Measurements from ENCODE around the gene TBL1X. TPM values are rescaled to one million over a fixed set of nuclear protein-coding genes. Genes with fewer than 3 reads are reported as not detected.

The TBL1X gene
- total and polyA plus RNA-seq, 12 donors, result 5.0 to 256 (median 28.1) TPM

DNA sequence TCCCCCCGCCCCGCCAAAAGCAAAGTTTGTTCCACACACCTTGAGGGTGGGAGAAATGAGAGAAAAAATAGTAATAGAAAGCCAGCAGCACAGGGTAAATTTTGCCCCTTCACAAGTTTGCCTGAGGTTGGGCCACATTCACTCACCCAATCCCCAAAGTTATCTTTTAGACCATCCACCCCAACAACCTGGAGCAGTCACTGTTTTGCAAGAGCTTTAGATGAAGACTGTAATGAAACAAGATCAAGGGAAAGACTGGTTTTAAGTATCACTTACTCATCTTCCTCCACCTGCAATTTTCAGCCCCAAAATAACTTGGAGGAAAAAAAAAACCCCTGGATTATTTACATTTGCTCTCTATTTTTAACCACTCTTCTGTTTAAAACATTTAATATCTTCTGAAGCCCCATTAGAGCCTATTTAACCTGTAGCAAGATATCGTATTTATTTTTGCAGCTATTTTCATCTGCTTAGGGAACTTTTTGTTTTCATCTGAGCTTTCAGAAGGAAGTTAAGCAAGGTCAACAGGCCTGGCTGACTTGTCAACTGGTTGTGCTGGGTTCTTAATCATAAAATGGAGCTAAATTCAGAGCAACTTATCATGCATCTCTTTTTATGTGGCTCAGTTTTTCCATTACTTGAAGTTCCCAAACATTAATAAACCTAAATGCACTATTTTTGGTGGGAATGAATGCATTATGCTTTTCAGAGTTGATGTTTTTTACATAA is 24.6 kb upstream of the TBL1X start:
- intact Hi-C loops (cut with DNase I), result no loop called here
- peak in 4 of 7 donors; percentile 22 to 55 (median 30) for DNase-seq
- no peaks in the 10 kb centered on the region for H3K9me3 ChIP-seq (replicated peaks in 1 of 3)
- TF ChIP-seq, protein P1, sequence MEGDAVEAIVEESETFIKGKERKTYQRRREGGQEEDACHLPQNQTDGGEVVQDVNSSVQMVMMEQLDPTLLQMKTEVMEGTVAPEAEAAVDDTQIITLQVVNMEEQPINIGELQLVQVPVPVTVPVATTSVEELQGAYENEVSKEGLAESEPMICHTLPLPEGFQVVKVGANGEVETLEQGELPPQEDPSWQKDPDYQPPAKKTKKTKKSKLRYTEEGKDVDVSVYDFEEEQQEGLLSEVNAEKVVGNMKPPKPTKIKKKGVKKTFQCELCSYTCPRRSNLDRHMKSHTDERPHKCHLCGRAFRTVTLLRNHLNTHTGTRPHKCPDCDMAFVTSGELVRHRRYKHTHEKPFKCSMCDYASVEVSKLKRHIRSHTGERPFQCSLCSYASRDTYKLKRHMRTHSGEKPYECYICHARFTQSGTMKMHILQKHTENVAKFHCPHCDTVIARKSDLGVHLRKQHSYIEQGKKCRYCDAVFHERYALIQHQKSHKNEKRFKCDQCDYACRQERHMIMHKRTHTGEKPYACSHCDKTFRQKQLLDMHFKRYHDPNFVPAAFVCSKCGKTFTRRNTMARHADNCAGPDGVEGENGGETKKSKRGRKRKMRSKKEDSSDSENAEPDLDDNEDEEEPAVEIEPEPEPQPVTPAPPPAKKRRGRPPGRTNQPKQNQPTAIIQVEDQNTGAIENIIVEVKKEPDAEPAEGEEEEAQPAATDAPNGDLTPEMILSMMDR (IDR thresholded peaks at IDR 0.05), result no peak
- TF ChIP-seq POLR2A (IDR thresholded peaks at IDR 0.05), result no peak
- peak overlapping the region in 3 of 5 donors; percentile 1 to 6 (median 6) for H3K27ac ChIP-seq
- H3K36me3 ChIP-seq (replicated peaks in 1 of 2), result no peaks in the 10 kb centered on the region
- WGBS, 4 donors, result 56 to 77% (median 67%) methylated on average over 3 of the region's 3 CpGs
- no peaks in the 10 kb centered on the region for H3K4me1 ChIP-seq (replicated peaks in 1 of 2)
- no peak overlapping the region for H3K4me3 ChIP-seq
- H3K27me3 ChIP-seq, result no peaks in the 10 kb centered on the region

DNA sequence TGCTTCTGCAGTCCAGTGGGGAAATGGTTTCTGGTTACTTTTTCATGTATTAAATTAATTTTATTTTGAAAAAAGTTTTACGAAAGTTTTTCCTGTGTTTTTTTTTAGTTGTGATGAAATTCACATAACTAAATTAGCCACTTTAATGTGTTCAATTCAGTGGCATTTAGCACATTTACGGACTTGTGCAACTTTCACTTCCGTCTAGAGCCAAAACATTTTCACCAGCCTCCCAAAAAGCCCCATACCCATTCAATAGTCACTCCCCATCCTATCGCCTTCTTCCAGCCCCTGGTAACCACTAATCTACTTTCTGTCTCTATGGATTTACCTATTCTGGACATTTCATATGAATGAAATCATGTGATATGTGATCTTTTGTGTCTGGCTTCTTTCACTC is 22.8 kb upstream of the TBL1X start:
- Histone ChIP-seq H3K4me1 (replicated peaks in 1 of 2) (no peaks in the 10 kb centered on the region), H3K4me3 (no peak overlapping the region), H3K36me3 (replicated peaks in 1 of 2) (no peaks in the 10 kb centered on the region), H3K9me3 (replicated peaks in 1 of 3) (no peaks in the 10 kb centered on the region), H3K27ac (no peak overlapping the region), H3K27me3 (no peaks in the 10 kb centered on the region)
- intact Hi-C loops (cut with DNase I), result no loop called here
- DNase-seq, result no peak
- WGBS, 4 donors, result 57 to 84% (median 64%) methylated on average over 4 of the region's 4 CpGs
- no peak for TF ChIP-seq POLR2A (IDR thresholded peaks at IDR 0.05)
- TF ChIP-seq, protein P1 (IDR thresholded peaks at IDR 0.05), result no peak

DNA sequence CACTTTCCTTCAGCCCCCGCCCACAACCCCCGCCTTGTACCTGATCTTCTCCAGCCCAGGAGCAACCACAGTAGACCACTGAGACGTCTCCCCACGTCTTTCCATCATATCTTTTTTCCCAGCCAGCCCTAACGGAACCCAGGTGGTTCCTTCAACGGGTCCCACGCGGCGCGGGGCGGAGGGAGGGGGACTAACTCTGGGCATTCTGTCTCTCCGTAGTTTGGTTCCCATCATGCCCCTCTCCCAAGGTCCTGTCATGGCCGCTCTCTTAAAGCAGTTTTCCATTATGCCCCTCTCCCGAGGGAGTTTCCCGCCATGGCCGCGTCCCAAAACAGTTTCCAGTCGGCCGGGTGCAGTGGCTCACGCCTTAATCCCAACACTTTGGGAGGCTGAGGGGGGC is 21.5 kb upstream of the TBL1X start:
- H3K4me1 ChIP-seq (replicated peaks in 1 of 2), result no peaks in the 10 kb centered on the region
- DNase-seq, result no peak
- TF ChIP-seq, protein P1 (IDR thresholded peaks at IDR 0.05), result no peak
- no peak for TF ChIP-seq POLR2A (IDR thresholded peaks at IDR 0.05)
- H3K27ac ChIP-seq, result no peak overlapping the region
- intact Hi-C loops (cut with DNase I), result no loop called here
- H3K9me3 ChIP-seq (replicated peaks in 1 of 3), result no peaks in the 10 kb centered on the region
- WGBS, 4 donors, result 87 to 96% (median 94%) methylated on average over 20 of the region's 20 CpGs
- no peaks in the 10 kb centered on the region for H3K36me3 ChIP-seq (replicated peaks in 1 of 2)
- H3K27me3 ChIP-seq, result no peaks in the 10 kb centered on the region
- H3K4me3 ChIP-seq, result no peak overlapping the region

GRCh38 chrX:9447906-9448305 is 17.0 kb upstream of the TBL1X start:
- Histone ChIP-seq H3K9me3 (replicated peaks in 1 of 3) (no peaks in the 10 kb centered on the region), H3K36me3 (replicated peaks in 1 of 2) (no peaks in the 10 kb centered on the region), H3K4me1 (replicated peaks in 1 of 2) (no peaks in the 10 kb centered on the region), H3K27me3 (no peaks in the 10 kb centered on the region), H3K27ac (no peak overlapping the region), H3K4me3 (no peak overlapping the region)
- WGBS, 4 donors, result 67 to 100% (median 78%) methylated on average over 1 of the region's 1 CpG; no CpG with 5 or more reads in 1 of the 4 donors
- no peak for TF ChIP-seq POLR2A (IDR thresholded peaks at IDR 0.05)
- TF ChIP-seq, protein P1 (IDR thresholded peaks at IDR 0.05), result no peak
- no peak for DNase-seq
- intact Hi-C loops (cut with DNase I), result no loop called here

Measured in adrenal gland (tissue), 12 donors.